Ishikawa (cell line): ENCODE results near the gene BLMH.

Experiments
- CEBPB ChIP-seq: IDR thresholded peaks from 2 replicates; pipeline ENCODE4 v1.6.1; 2012
- EGR1 ChIP-seq: IDR thresholded peaks from 2 replicates; pipeline ENCODE4 v1.6.1; 2012
- EP300 ChIP-seq: IDR thresholded peaks from 2 replicates; pipeline ENCODE4 v1.6.1; 2012; ENCODE audit warnings: borderline replicate concordance
- NFIC ChIP-seq: IDR thresholded peaks from 2 replicates; pipeline ENCODE4 v1.6.1; 2012
- RAD21 ChIP-seq: IDR thresholded peaks from 2 replicates; pipeline ENCODE4 v1.6.1; 2012; ENCODE audit warnings: low read depth
- YY1 ChIP-seq: IDR thresholded peaks from 2 replicates; pipeline ENCODE4 v1.6.1; 2012; ENCODE audit warnings: low read depth
- TF ChIP-seq, protein P1 (sequence below): IDR thresholded peaks from 2 replicates; pipeline ENCODE4 v1.6.1; 2012; ENCODE audit warnings: low read depth, mild to moderate bottlenecking

DNA sequence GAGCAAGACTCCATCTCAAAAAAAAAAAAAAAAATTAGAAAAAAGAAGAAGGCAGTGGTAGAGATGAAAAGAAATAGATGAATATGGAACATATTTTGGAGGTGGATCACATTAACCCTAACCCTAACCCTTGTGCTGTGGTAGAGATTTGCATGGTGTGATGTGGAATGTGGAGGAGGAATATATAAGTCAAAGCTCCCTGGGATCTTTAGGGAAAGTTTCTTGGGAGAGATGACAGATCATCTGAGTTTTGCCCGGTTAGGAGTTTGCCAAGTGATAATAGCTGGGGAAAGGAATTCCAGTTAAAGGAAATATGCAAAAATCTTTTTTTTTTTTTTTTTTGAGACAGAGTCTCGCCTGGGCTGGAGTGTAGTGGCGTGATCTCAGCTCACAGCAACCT, 13.0 kb upstream of the BLMH start:
- TF ChIP-seq CEBPB (no peak), NFIC (no peak), EP300 (no peak), RAD21 (no peak), EGR1 (no peak), YY1 (no peak)
- TF ChIP-seq, protein P1, sequence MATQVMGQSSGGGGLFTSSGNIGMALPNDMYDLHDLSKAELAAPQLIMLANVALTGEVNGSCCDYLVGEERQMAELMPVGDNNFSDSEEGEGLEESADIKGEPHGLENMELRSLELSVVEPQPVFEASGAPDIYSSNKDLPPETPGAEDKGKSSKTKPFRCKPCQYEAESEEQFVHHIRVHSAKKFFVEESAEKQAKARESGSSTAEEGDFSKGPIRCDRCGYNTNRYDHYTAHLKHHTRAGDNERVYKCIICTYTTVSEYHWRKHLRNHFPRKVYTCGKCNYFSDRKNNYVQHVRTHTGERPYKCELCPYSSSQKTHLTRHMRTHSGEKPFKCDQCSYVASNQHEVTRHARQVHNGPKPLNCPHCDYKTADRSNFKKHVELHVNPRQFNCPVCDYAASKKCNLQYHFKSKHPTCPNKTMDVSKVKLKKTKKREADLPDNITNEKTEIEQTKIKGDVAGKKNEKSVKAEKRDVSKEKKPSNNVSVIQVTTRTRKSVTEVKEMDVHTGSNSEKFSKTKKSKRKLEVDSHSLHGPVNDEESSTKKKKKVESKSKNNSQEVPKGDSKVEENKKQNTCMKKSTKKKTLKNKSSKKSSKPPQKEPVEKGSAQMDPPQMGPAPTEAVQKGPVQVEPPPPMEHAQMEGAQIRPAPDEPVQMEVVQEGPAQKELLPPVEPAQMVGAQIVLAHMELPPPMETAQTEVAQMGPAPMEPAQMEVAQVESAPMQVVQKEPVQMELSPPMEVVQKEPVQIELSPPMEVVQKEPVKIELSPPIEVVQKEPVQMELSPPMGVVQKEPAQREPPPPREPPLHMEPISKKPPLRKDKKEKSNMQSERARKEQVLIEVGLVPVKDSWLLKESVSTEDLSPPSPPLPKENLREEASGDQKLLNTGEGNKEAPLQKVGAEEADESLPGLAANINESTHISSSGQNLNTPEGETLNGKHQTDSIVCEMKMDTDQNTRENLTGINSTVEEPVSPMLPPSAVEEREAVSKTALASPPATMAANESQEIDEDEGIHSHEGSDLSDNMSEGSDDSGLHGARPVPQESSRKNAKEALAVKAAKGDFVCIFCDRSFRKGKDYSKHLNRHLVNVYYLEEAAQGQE = no peak
